Spinal cord (tissue), 10 donors: Measurements from ENCODE around the gene ERC2. TPM values are rescaled to one million over a fixed set of nuclear protein-coding genes. Genes with fewer than 3 reads are reported as not detected.
A peak's percentile ranks its signal among the peaks of the same experiment; 100 is the strongest.

Source experiments
- DNase-seq, 6 donors: peaks; one replicate each; pipeline versions ENCODE4 v3.0.0 to v3.0.0-alpha.2; 2013 to 2015; ENCODE audit warnings: low spot score in 6 of 6, low read depth in 4 of 6
- H3K27ac ChIP-seq: one replicate; pipeline ENCODE4 v1.5.1; 2013; ENCODE audit warnings: low read depth, low read length, control low read depth
- H3K27me3 ChIP-seq: one replicate; pipeline ENCODE4 v1.6.1; 2013; ENCODE audit warnings: low read length; ENCODE audit not compliant: control insufficient read depth, insufficient read depth
- H3K36me3 ChIP-seq: one replicate; pipeline ENCODE4 v1.6.1; 2013; ENCODE audit warnings: low read length; ENCODE audit not compliant: control insufficient read depth, insufficient read depth
- H3K4me1 ChIP-seq: one replicate; pipeline ENCODE4 v1.6.1; 2013; ENCODE audit warnings: low read length; ENCODE audit not compliant: control insufficient read depth, insufficient read depth
- H3K4me3 ChIP-seq: one replicate; pipeline ENCODE4 v1.5.1; 2013; ENCODE audit warnings: low read depth, low read length, control low read depth
- H3K9me3 ChIP-seq: one replicate; pipeline ENCODE4 v1.6.1; 2013; ENCODE audit warnings: low read length; ENCODE audit not compliant: control insufficient read depth, insufficient read depth
- WGBS: methylation state at CpG from one replicate; pipeline ENCODE4 v1.1.5; 2013; ENCODE audit warnings: missing lambda C conversion rate; ENCODE audit not compliant: insufficient coverage; 5-methylcytosine and 5-hydroxymethylcytosine counted together
- polyA plus RNA-seq, 2 donors: library from polyadenylated mRNA; unstranded; fragments of 120-200 nt; gene quantifications; one replicate each; pipeline ENCODE4 v1.2.1, GENCODE V29; 2013; ENCODE audit not compliant: insufficient read length in 2 of 2
- total RNA-seq, 2 donors: library from RNA; depleted of rRNA in 1 of 2; stranded (reverse); fragments of 120-200 nt in 1 of 2; fragments of >200 nt in 1 of 2; gene quantifications; one replicate each; pipeline versions ENCODE4 v1.2.3 to v1.2.4, GENCODE V29; 2013 to 2014
- donor health status: healthy.

The ERC2 gene
- total and polyA plus RNA-seq, 4 donors: 24.0 to 51.3 (median 29.7) TPM

GRCh38 chr3:55742022-55742831 is 726.0 kb downstream of the ERC2 start:
- Histone ChIP-seq H3K27ac (no peak overlapping the region), H3K4me3 (no peak overlapping the region)
- WGBS: 80% methylated on average over 1 of the region's 4 CpGs

GRCh38 chr3:55737186-55737585 is 731.1 kb downstream of the ERC2 start:
- no peak overlapping the region for H3K4me3 ChIP-seq
- H3K36me3 ChIP-seq: no peaks in the 10 kb centered on the region
- peak in 1 of 6 donors; percentile 52 for DNase-seq
- H3K9me3 ChIP-seq: no peaks in the 10 kb centered on the region
- H3K27me3 ChIP-seq: no peaks in the 10 kb centered on the region
- no peak overlapping the region for H3K27ac ChIP-seq
- 62% methylated on average over 3 of the region's 5 CpGs for WGBS
- H3K4me1 ChIP-seq: no peaks in the 10 kb centered on the region

More at GRCh38 chr3:55742022-55742831, 726.0 kb downstream of the ERC2 start:
- no peaks in the 10 kb centered on the region for H3K4me1 ChIP-seq
- no peak for DNase-seq
- H3K36me3 ChIP-seq: no peaks in the 10 kb centered on the region
- no peaks in the 10 kb centered on the region for H3K9me3 ChIP-seq
- no peaks in the 10 kb centered on the region for H3K27me3 ChIP-seq

GRCh38 chr3:55735976-55736375 is 732.3 kb downstream of the ERC2 start:
- H3K36me3 ChIP-seq: no peaks in the 10 kb centered on the region
- no peak for DNase-seq
- 85% methylated on average over 2 of the region's 3 CpGs for WGBS
- no peaks in the 10 kb centered on the region for H3K9me3 ChIP-seq
- H3K4me3 ChIP-seq: no peak overlapping the region
- no peak overlapping the region for H3K27ac ChIP-seq
- no peaks in the 10 kb centered on the region for H3K4me1 ChIP-seq
- no peaks in the 10 kb centered on the region for H3K27me3 ChIP-seq

- WGBS: no CpG with 5 or more reads among the region's 3 CpGs
- Histone ChIP-seq H3K27me3 (no peaks in the 10 kb centered on the region), H3K4me3 (no peak overlapping the region), H3K9me3 (no peaks in the 10 kb centered on the region), H3K4me1 (no peaks in the 10 kb centered on the region), H3K36me3 (no peaks in the 10 kb centered on the region), H3K27ac (no peak overlapping the region)
- no peak for DNase-seq
Measured at GRCh38 chr3:55731741-55732140, 736.5 kb downstream of the ERC2 start.

- DNase-seq: no peak
- H3K36me3 ChIP-seq: no peaks in the 10 kb centered on the region
- no peaks in the 10 kb centered on the region for H3K9me3 ChIP-seq
- no peak overlapping the region for H3K27ac ChIP-seq
- WGBS: no CpG with 5 or more reads among the region's 7 CpGs
- no peaks in the 10 kb centered on the region for H3K27me3 ChIP-seq
- H3K4me1 ChIP-seq: no peaks in the 10 kb centered on the region
- H3K4me3 ChIP-seq: no peak overlapping the region
Measured at GRCh38 chr3:55729546-55729945, 738.7 kb downstream of the ERC2 start.

- Histone ChIP-seq H3K36me3 (no peaks in the 10 kb centered on the region), H3K27ac (no peak overlapping the region), H3K27me3 (no peaks in the 10 kb centered on the region), H3K4me1 (no peaks in the 10 kb centered on the region), H3K4me3 (no peak overlapping the region), H3K9me3 (no peaks in the 10 kb centered on the region)
- WGBS: 85% methylated on average over 4 of the region's 5 CpGs
- no peak for DNase-seq
Measured at GRCh38 chr3:55728461-55729100, 739.7 kb downstream of the ERC2 start.

- no peak overlapping the region for H3K27ac ChIP-seq
- 100% methylated on average over 2 of the region's 2 CpGs for WGBS
- no peak for DNase-seq
- no peaks in the 10 kb centered on the region for H3K4me1 ChIP-seq
- H3K36me3 ChIP-seq: no peaks in the 10 kb centered on the region
- no peak overlapping the region for H3K4me3 ChIP-seq
- H3K9me3 ChIP-seq: no peaks in the 10 kb centered on the region
- no peaks in the 10 kb centered on the region for H3K27me3 ChIP-seq
Measured at GRCh38 chr3:55726501-55726775, 741.8 kb downstream of the ERC2 start.

- Histone ChIP-seq H3K4me3 (no peak overlapping the region), H3K36me3 (no peaks in the 10 kb centered on the region), H3K4me1 (no peaks in the 10 kb centered on the region), H3K27me3 (no peaks in the 10 kb centered on the region), H3K27ac (no peak overlapping the region), H3K9me3 (no peaks in the 10 kb centered on the region)
- DNase-seq: peak in 1 of 6 donors; percentile 22
- 40% methylated on average over 3 of the region's 3 CpGs for WGBS
Measured at GRCh38 chr3:55725681-55726500, 742.4 kb downstream of the ERC2 start.

GRCh38 chr3:55724821-55725220 is 743.4 kb downstream of the ERC2 start:
- no peak overlapping the region for H3K27ac ChIP-seq
- H3K4me1 ChIP-seq: no peaks in the 10 kb centered on the region
- no peaks in the 10 kb centered on the region for H3K36me3 ChIP-seq
- H3K9me3 ChIP-seq: no peaks in the 10 kb centered on the region
- H3K4me3 ChIP-seq: no peak overlapping the region
- no CpG with 5 or more reads among the region's 2 CpGs for WGBS
- DNase-seq: no peak
- no peaks in the 10 kb centered on the region for H3K27me3 ChIP-seq
